Activated B cell treated with CpG ODN at 0.5 μM for 24 hours (primary cell): Measurements from ENCODE around the gene NOL9. TPM values are rescaled to one million over a fixed set of nuclear protein-coding genes. Genes with fewer than 3 reads are reported as not detected.

Source experiments
- ATAC-seq: fragments of 200-7000 bp; cut with Tn5 transposase; one replicate; pipeline ENCODE4 v1.10.0; 2021; ENCODE audit warnings: low read depth, mild to moderate bottlenecking, moderate library complexity
- CTCF ChIA-PET: fragments of 350-600 bp; sonication (Branson Sonifier 250); formaldehyde crosslinking; loops from one replicate; lab custom pipeline; 2021; ENCODE audit warnings: antibody characterized with exemption; lab: Charles Lee
- POLR2A ChIA-PET: fragments of 350-600 bp; sonication (Branson Sonifier 250); formaldehyde crosslinking; loops from one replicate; lab custom pipeline; 2021; ENCODE audit warnings: antibody characterized with exemption; lab: Charles Lee
- DNase-seq: peaks from one replicate; pipeline ENCODE4 v3.0.0; 2022
- H3K27ac Mint-ChIP-seq: one replicate; pipeline ENCODE4 v1.8.0; 2020; ENCODE audit warnings: mixed read lengths
- H3K27me3 Mint-ChIP-seq: one replicate; pipeline ENCODE4 v1.8.0; 2021; ENCODE audit warnings: mixed read lengths
- H3K36me3 Mint-ChIP-seq: one replicate; pipeline ENCODE4 v1.8.0; 2021; ENCODE audit warnings: low read depth, mixed read lengths
- H3K4me1 Mint-ChIP-seq: one replicate; pipeline ENCODE4 v1.8.0; 2021; ENCODE audit warnings: mixed read lengths
- H3K4me3 Mint-ChIP-seq: one replicate; pipeline ENCODE4 v1.8.0; 2020; ENCODE audit warnings: mild to moderate bottlenecking, mixed read lengths
- H3K9me3 Mint-ChIP-seq: one replicate; pipeline ENCODE4 v1.8.0; 2020; ENCODE audit warnings: mixed read lengths
- CTCF ChIP-seq: fragments of 200-600 bp; IDR thresholded peaks from one replicate; pipeline ENCODE4 v1.8.0; 2022; ENCODE audit warnings: antibody characterized with exemption, mild to moderate bottlenecking
- intact Hi-C: fragments of 100-400 bp; cut with micrococcal nuclease; formaldehyde crosslinking; loops from one replicate; pipeline ENCODE4 v1.15.1; 2024
- total RNA-seq: library from RNA; stranded (reverse); gene quantifications from 2 replicates; pipeline ENCODE4 v1.2.3, GENCODE V29; 2022

Gene NOL9
- total RNA-seq, 1 donor from 2014 or later, result 58.6 TPM

- Mint-ChIP-seq H3K27ac (no peak overlapping the region), H3K27me3 (no peaks in the 10 kb centered on the region), H3K4me1 (peaks cover 37% of the 10 kb centered on the region), H3K4me3 (no peak overlapping the region), H3K36me3 (peaks cover 38% of the 10 kb centered on the region), H3K9me3 (no peaks in the 10 kb centered on the region)
- ChIA-PET POLR2A (no interaction called here), CTCF (no interaction called here)
- TF ChIP-seq CTCF, result no peak
- no peak for DNase-seq
- ATAC-seq, result no peak
- intact Hi-C loops, result no loop called here
These were observed 30.9 kb upstream of the NOL9 start for GRCh38 chr1:6585081-6585722.

- DNase-seq (no peak), ATAC-seq (no peak)
- Mint-ChIP-seq H3K4me3 (no peak overlapping the region), H3K27me3 (no peaks in the 10 kb centered on the region), H3K36me3 (peaks cover 31% of the 10 kb centered on the region), H3K9me3 (no peaks in the 10 kb centered on the region), H3K27ac (no peak overlapping the region), H3K4me1 (peaks cover 42% of the 10 kb centered on the region)
- POLR2A ChIA-PET, result interaction anchor here (0.7 kb wide), 1 partner anchor 31 kb away, joined by 4 read pairs; no protein-coding TSS in a partner anchor
- CTCF ChIA-PET, result no interaction called here
- TF ChIP-seq CTCF, result no peak
- intact Hi-C loops, result no loop called here
These were observed 30.1 kb upstream of the NOL9 start for GRCh38 chr1:6584126-6585080.

- intact Hi-C loops, result no loop called here
- Mint-ChIP-seq H3K9me3 (no peaks in the 10 kb centered on the region), H3K27ac (peak overlapping the region; percentile 65), H3K27me3 (no peaks in the 10 kb centered on the region), H3K4me3 (peak overlapping the region; percentile 15), H3K36me3 (peaks cover 17% of the 10 kb centered on the region), H3K4me1 (peaks cover 45% of the 10 kb centered on the region)
- ATAC-seq, result no peak
- ChIA-PET CTCF (no interaction called here), POLR2A (interaction anchor here (4.3 kb wide), 1 partner anchor 19 kb away, joined by 94 read pairs; the partner anchor contains the start of gene KLHL21)
- no peak for TF ChIP-seq CTCF
- no peak for DNase-seq
These were observed 28.1 kb upstream of the NOL9 start for GRCh38 chr1:6582370-6582769.

- ATAC-seq (no peak), DNase-seq (no peak)
- peak overlapping the region; percentile 95 for H3K4me3 Mint-ChIP-seq
- no peaks in the 10 kb centered on the region for H3K9me3 Mint-ChIP-seq
- H3K36me3 Mint-ChIP-seq, result peaks cover 16% of the 10 kb centered on the region
- H3K4me1 Mint-ChIP-seq, result peaks cover 41% of the 10 kb centered on the region
- peak overlapping the region; percentile 65 for H3K27ac Mint-ChIP-seq
- no peak for TF ChIP-seq CTCF
- no peaks in the 10 kb centered on the region for H3K27me3 Mint-ChIP-seq
- intact Hi-C loops, result no loop called here
- POLR2A ChIA-PET, result interaction anchor here (0.5 to 4.3 kb wide), 3 partner anchors 20 to 1194 kb away, joined by 3 to 94 read pairs (median 16); partner anchors contain the start of gene KLHL21
- CTCF ChIA-PET, result interaction anchor here (0.7 to 2.6 kb wide), 3 partner anchors 18 to 93 kb away, joined by 3 to 15 read pairs (median 4); partner anchors contain the start of genes NOL9 and TAS1R1
These were observed 27.4 kb upstream of the NOL9 start for GRCh38 chr1:6581561-6582305.
